HG02938 (cell line): Measurements from ENCODE around the gene PTPN3.

Source experiments
- ATAC-seq: cut with Tn5 transposase; IDR thresholded peaks from one replicate; pipeline ENCODE4 v1.9.1; 2021; ENCODE audit warnings: mild to moderate bottlenecking, moderate library complexity; ENCODE audit not compliant: unreplicated experiment

Gene PTPN3

GRCh38 chr9:109478051-109478563 lies 20.0 kb downstream of the PTPN3 start:
- no peak for ATAC-seq

- ATAC-seq, result peak; percentile 80
These were observed 20.7 kb downstream of the PTPN3 start for GRCh38 chr9:109477258-109478050.

- no peak for ATAC-seq
These were observed 21.4 kb downstream of the PTPN3 start for GRCh38 chr9:109476642-109477257.

GRCh38 chr9:109475526-109475925 lies 22.6 kb downstream of the PTPN3 start:
- ATAC-seq, result no peak

- ATAC-seq, result no peak
These were observed 23.2 kb downstream of the PTPN3 start for GRCh38 chr9:109474944-109475343.

- ATAC-seq, result no peak
These were observed 23.9 kb downstream of the PTPN3 start for GRCh38 chr9:109474170-109474569.

GRCh38 chr9:109473329-109473728 lies 24.8 kb downstream of the PTPN3 start:
- no peak for ATAC-seq

GRCh38 chr9:109471475-109472393 lies 26.4 kb downstream of the PTPN3 start:
- no peak for ATAC-seq

GRCh38 chr9:109469646-109470358 lies 28.3 kb downstream of the PTPN3 start:
- peak; percentile 93 for ATAC-seq

- ATAC-seq, result no peak
These were observed 29.2 kb downstream of the PTPN3 start for GRCh38 chr9:109468927-109469326.

- no peak for ATAC-seq
These were observed 30.2 kb downstream of the PTPN3 start for GRCh38 chr9:109467936-109468335.

GRCh38 chr9:109466623-109467590 lies 31.2 kb downstream of the PTPN3 start:
- no peak for ATAC-seq

GRCh38 chr9:109463924-109464625 lies 34.0 kb downstream of the PTPN3 start:
- ATAC-seq, result no peak

GRCh38 chr9:109460576-109460975 lies 37.5 kb downstream of the PTPN3 start:
- ATAC-seq, result no peak

GRCh38 chr9:109459423-109459822 lies 38.7 kb downstream of the PTPN3 start:
- ATAC-seq, result no peak

GRCh38 chr9:109458453-109459211 lies 39.5 kb downstream of the PTPN3 start:
- no peak for ATAC-seq

- no peak for ATAC-seq
These were observed 41.3 kb downstream of the PTPN3 start for GRCh38 chr9:109456811-109457210.

GRCh38 chr9:109455861-109456260 lies 42.2 kb downstream of the PTPN3 start:
- no peak for ATAC-seq
